GM23248 (cell line): ENCODE measurements around the gene P3H1. TPM values are rescaled to one million over a fixed set of nuclear protein-coding genes. Genes with fewer than 3 reads are reported as not detected.

Source experiments
- DNase-seq: peaks from one replicate; pipeline ENCODE4 v3.0.0-alpha.2; 2015
- H2AFZ ChIP-seq: fragments of 200-600 bp; sonication (generic); 2 replicates; pipeline ENCODE4 v1.6.1; 2016; ENCODE audit warnings: antibody characterized with exemption
- H3F3A ChIP-seq: fragments of 200-600 bp; sonication (generic); 2 replicates; pipeline ENCODE4 v1.6.1; 2016; ENCODE audit warnings: mild to moderate bottlenecking, antibody characterized with exemption, mixed run types; ENCODE audit not compliant: insufficient read depth
- H3K27ac ChIP-seq: fragments of 200-600 bp; sonication (generic); 2 replicates; pipeline ENCODE4 v1.5.1; 2016; ENCODE audit warnings: mild to moderate bottlenecking
- H3K27me3 ChIP-seq: fragments of 200-600 bp; sonication (generic); replicated peaks from 2 replicates; pipeline ENCODE4 v1.6.1; 2016; ENCODE audit warnings: mild to moderate bottlenecking; ENCODE audit not compliant: insufficient read depth
- H3K36me3 ChIP-seq: fragments of 200-600 bp; sonication (generic); 2 replicates; pipeline ENCODE4 v1.6.1; 2016; ENCODE audit warnings: low read depth, mild to moderate bottlenecking
- H3K4me1 ChIP-seq: fragments of 200-600 bp; sonication (generic); 2 replicates; pipeline ENCODE4 v1.6.1; 2016; ENCODE audit warnings: mild to moderate bottlenecking; ENCODE audit not compliant: insufficient read depth
- H3K4me2 ChIP-seq: fragments of 200-600 bp; sonication (generic); one replicate; pipeline ENCODE4 v1.6.1; 2016; ENCODE audit warnings: mild to moderate bottlenecking; ENCODE audit not compliant: unreplicated experiment
- H3K4me3 ChIP-seq: fragments of 200-600 bp; sonication (generic); 2 replicates; pipeline ENCODE4 v1.5.1; 2016; ENCODE audit warnings: mild to moderate bottlenecking
- H3K79me2 ChIP-seq: fragments of 200-600 bp; sonication (generic); 2 replicates; pipeline ENCODE4 v1.6.1; 2016; ENCODE audit warnings: mild to moderate bottlenecking; ENCODE audit not compliant: insufficient read depth
- H3K9ac ChIP-seq: fragments of 200-600 bp; sonication (generic); 2 replicates; pipeline ENCODE4 v1.6.1; 2016; ENCODE audit warnings: mild to moderate bottlenecking
- H3K9me2 ChIP-seq: fragments of 200-600 bp; sonication (generic); 2 replicates; pipeline ENCODE4 v1.6.1; 2016; ENCODE audit warnings: mixed run types, mild to moderate bottlenecking, moderate library complexity; ENCODE audit not compliant: insufficient read depth
- H3K9me3 ChIP-seq: fragments of 200-600 bp; sonication (generic); one replicate; pipeline ENCODE4 v1.6.1; 2017; ENCODE audit warnings: low read depth
- H4K20me1 ChIP-seq: fragments of 200-600 bp; sonication (generic); 2 replicates; pipeline ENCODE4 v1.6.0; 2016; ENCODE audit not compliant: insufficient read depth
- EZH2 ChIP-seq: fragments of 200-600 bp; sonication (generic); IDR thresholded peaks from 2 replicates; pipeline ENCODE4 v1.6.1; 2018; ENCODE audit warnings: antibody characterized with exemption, mild to moderate bottlenecking; ENCODE audit not compliant: insufficient read depth, poor library complexity, severe bottlenecking
- EZH2phosphoT487 ChIP-seq: fragments of 200-600 bp; sonication (generic); IDR thresholded peaks from 2 replicates; pipeline ENCODE4 v1.6.1; 2018; ENCODE audit warnings: antibody characterized with exemption, moderate library complexity, mild to moderate bottlenecking, low read depth; ENCODE audit not compliant: insufficient read depth
- WGBS, 2 experiments: methylation state at CpG; one replicate each; pipeline ENCODE4 v1.1.6; 2015 to 2017; ENCODE audit warnings: low lambda C conversion rate in 2 of 2, low coverage in 1 of 2; ENCODE audit errors: missing lambda C conversion rate in 2 of 2; 5-methylcytosine and 5-hydroxymethylcytosine counted together
- in situ Hi-C: fragments of 300-500 bp; cut with MboI; formaldehyde crosslinking; loops from 2 replicates; pipeline ENCODE4 v1.15.0; 2020
- polyA plus RNA-seq: library from polyadenylated mRNA; unstranded; fragments of >200 nt; fragmentation: Nextera tagmentation; extraction: Ambion mirVana; gene quantifications from 2 replicates; pipeline ENCODE4 v1.2.1, GENCODE V29; 2016
- total RNA-seq: library from RNA; depleted of rRNA; stranded (reverse); fragments of >200 nt; shearing (Covaris generic); gene quantifications from 2 replicates; pipeline ENCODE4 v1.2.3, GENCODE V29; 2014

The P3H1 gene
- total and polyA plus RNA-seq, 2 experiments from 2014 or later, result 197 to 257 TPM

DNA sequence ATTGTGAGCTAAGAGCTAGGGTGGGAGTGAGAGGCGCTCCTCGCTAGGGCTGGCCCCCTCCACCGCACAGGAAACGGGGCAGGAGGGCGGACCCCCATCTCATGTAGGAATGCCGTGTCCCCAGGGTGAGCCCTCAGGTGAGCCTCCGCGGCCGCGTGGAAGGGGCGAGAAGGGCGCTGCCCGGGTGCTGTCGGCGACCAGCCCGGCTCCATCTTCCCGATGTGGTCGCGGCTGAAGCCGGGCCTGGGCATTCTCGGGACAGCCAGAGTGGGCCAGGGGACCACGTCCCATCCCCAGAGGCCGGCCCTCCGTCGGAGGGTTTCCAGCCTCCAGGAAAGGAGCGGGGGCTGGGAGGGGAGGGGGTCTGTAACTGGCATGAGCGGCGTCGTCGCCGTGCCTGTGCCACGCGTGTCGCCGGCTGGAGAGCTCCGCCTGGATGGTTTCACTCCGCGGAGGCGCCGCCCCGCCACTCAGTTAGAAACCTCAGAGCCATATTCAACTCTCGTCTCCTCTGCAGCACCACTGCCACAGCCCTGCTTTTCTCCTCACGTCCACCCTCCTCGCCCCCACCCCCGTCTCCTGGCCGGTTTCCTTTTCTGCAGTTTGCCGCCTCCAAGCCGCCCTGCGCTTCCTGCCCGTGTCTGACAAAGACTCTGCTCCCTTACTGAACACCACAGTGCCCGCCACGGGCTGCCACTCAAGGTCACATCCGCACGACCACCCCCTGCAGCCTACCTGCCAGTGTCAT is 18.3 kb upstream of the P3H1 start, which contains the start of gene TMEM269:
TSS of gene TMEM269 (plus strand) at position 46 of the 748 bp plus-strand sequence. CDS start 4,903 bp downstream, outside the sequence.
- no peaks in the 10 kb centered on the region for H3K9me3 ChIP-seq
- no peaks in the 10 kb centered on the region for H4K20me1 ChIP-seq
- no peaks in the 10 kb centered on the region for H3K9me2 ChIP-seq
- no peaks in the 10 kb centered on the region for H3F3A ChIP-seq
- H3K9ac ChIP-seq, result 0 out of 2 replicates have a peak within 1 kb of the TSS, but pooled peaks have one; percentile 18
- no peak within 1 kb of the TSS for H3K27ac ChIP-seq
- H3K79me2 ChIP-seq, result no peaks in the 10 kb centered on the region
- peak within 1 kb of the TSS; percentile 50 for H3K4me3 ChIP-seq
- H3K36me3 ChIP-seq, result peaks cover under 1% of the 10 kb centered on the region; the same call in 1 of the 2 replicates
- no peak for TF ChIP-seq EZH2
- no peak for TF ChIP-seq EZH2phosphoT487
- peak within 1 kb of the TSS; percentile 75 for H2AFZ ChIP-seq
- 33 to 40% methylated on average over 39 to 46 of the region's 54 CpGs for WGBS, 2 experiments
- DNase-seq, result peak; percentile 44
- peak within 1 kb of the TSS; percentile 39 for H3K4me2 ChIP-seq
- in situ Hi-C loops, result no loop called here
- no peaks in the 10 kb centered on the region for H3K27me3 ChIP-seq
- no peaks in the 10 kb centered on the region for H3K4me1 ChIP-seq

- no peaks in the 10 kb centered on the region for H3K27me3 ChIP-seq
- H2AFZ ChIP-seq, result no peak overlapping the region
- no peak overlapping the region for H3K27ac ChIP-seq
- no peaks in the 10 kb centered on the region for H4K20me1 ChIP-seq
- TF ChIP-seq EZH2phosphoT487 (no peak), EZH2 (no peak)
- H3K4me1 ChIP-seq, result no peaks in the 10 kb centered on the region
- H3K79me2 ChIP-seq, result no peaks in the 10 kb centered on the region
- no peaks in the 10 kb centered on the region for H3F3A ChIP-seq
- H3K9me3 ChIP-seq, result no peaks in the 10 kb centered on the region
- H3K9me2 ChIP-seq, result no peaks in the 10 kb centered on the region
- no peak overlapping the region for H3K4me3 ChIP-seq
- no peak overlapping the region for H3K9ac ChIP-seq
- peaks cover 6% of the 10 kb centered on the region; the same call in 1 of the 2 replicates for H3K36me3 ChIP-seq
- 97 to 98% methylated on average over 12 to 18 of the region's 18 CpGs for WGBS, 2 experiments
- H3K4me2 ChIP-seq, result no peak overlapping the region
- DNase-seq, result no peak
- in situ Hi-C loops, result no loop called here
Observed at GRCh38 chr1:42784547-42784945, 17.7 kb upstream of the P3H1 start.

DNA sequence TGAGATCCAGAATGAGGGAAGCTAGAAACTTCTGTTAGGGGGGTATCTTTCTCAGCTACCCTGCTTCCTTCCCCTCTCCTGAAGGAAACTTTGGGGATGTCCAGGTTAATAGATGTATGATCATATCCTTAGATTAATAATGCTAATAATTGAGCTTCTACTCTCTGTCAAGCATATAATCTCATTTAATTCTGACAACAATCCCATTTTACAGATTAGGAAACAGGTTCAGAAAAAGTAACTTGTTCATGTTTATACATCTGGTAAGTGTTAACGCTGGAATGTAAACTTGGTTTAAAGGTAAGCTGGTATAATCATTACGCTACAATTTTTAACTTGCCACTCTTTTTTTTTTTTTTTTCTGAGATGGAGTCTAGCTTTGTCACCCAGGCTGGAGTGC is 16.3 kb upstream of the P3H1 start:
- in situ Hi-C loops, result no loop called here
- no peak overlapping the region for H3K4me2 ChIP-seq
- no peak for TF ChIP-seq EZH2
- TF ChIP-seq EZH2phosphoT487, result no peak

GRCh38 chr1:42780176-42780575 is 13.3 kb upstream of the P3H1 start:
- 93 to 100% methylated on average over 1 of the region's 1 CpG for WGBS, 2 experiments
- Histone ChIP-seq H3K27me3 (no peaks in the 10 kb centered on the region), H3K9ac (no peak overlapping the region), H3K4me2 (no peak overlapping the region), H3K4me1 (no peaks in the 10 kb centered on the region), H3F3A (no peaks in the 10 kb centered on the region), H3K36me3 (peaks cover 15% of the 10 kb centered on the region), H4K20me1 (no peaks in the 10 kb centered on the region), H2AFZ (no peak overlapping the region), H3K4me3 (no peak overlapping the region), H3K9me2 (no peaks in the 10 kb centered on the region), H3K27ac (no peak overlapping the region), H3K9me3 (no peaks in the 10 kb centered on the region), H3K79me2 (no peaks in the 10 kb centered on the region)
- DNase-seq, result no peak
- TF ChIP-seq EZH2, result no peak
- no peak for TF ChIP-seq EZH2phosphoT487
- in situ Hi-C loops, result no loop called here

More for the DNA sequence above, 16.3 kb upstream of the P3H1 start:
- WGBS, 2 experiments, result 94 to 98% methylated on average over 2 of the region's 2 CpGs
- no peak overlapping the region for H3K4me3 ChIP-seq
- H3K9ac ChIP-seq, result no peak overlapping the region
- no peaks in the 10 kb centered on the region for H3K9me3 ChIP-seq
- no peaks in the 10 kb centered on the region for H3K27me3 ChIP-seq
- no peaks in the 10 kb centered on the region for H3F3A ChIP-seq
- H3K4me1 ChIP-seq, result no peaks in the 10 kb centered on the region
- H3K27ac ChIP-seq, result no peak overlapping the region
- DNase-seq, result no peak
- H3K79me2 ChIP-seq, result no peaks in the 10 kb centered on the region
- peaks cover 6% of the 10 kb centered on the region; the same call in 1 of the 2 replicates for H3K36me3 ChIP-seq
- H2AFZ ChIP-seq, result no peak overlapping the region
- H4K20me1 ChIP-seq, result no peaks in the 10 kb centered on the region
- H3K9me2 ChIP-seq, result no peaks in the 10 kb centered on the region
